Measurements from ENCODE around the gene SMG6. TPM values are rescaled to one million over a fixed set of nuclear protein-coding genes. Genes with fewer than 3 reads are reported as not detected.

SMG6 gene
- total and polyA plus RNA-seq, 2 of the 13 experiments (the other 11 are each of a cell fraction or from before 2014, with no cell fraction given): 4.6 to 14.6 TPM

GRCh38 chr17:2177235-2177811 is 126.3 kb downstream of the SMG6 start (continued):
- no peak for TF ChIP-seq ZNF280B (CRISPR knock-in tag; IDR thresholded peaks at IDR 0.05; ENCODE audit: borderline replicate concordance)
- no peak for TF ChIP-seq ZNF414 (CRISPR knock-in tag; IDR thresholded peaks at IDR 0.05)
- TF ChIP-seq KLF9 (CRISPR knock-in tag; IDR thresholded peaks at IDR 0.05; ENCODE audit: low read depth): no peak
- TF ChIP-seq TARDBP (CRISPR knock-in tag; IDR thresholded peaks at IDR 0.05): 0 out of 2 replicates have a peak, but pooled peaks have one; percentile 16
- TF ChIP-seq KLF16 (CRISPR knock-in tag; IDR thresholded peaks at IDR 0.05): no peak
- no peak for TF ChIP-seq CCAR2 (optimal IDR thresholded peaks at IDR 0.05; ENCODE audit: low read depth, low read length)
- no peak for TF ChIP-seq SNAPC5 (CRISPR knock-in tag; IDR thresholded peaks at IDR 0.05; ENCODE audit: borderline replicate concordance)
- no peak for TF ChIP-seq ZNF431 (CRISPR knock-in tag; IDR thresholded peaks at IDR 0.05; ENCODE audit: borderline replicate concordance, low read depth)
- TF ChIP-seq ZNF513 (CRISPR knock-in tag; conservative IDR thresholded peaks at IDR 0.05): no peak
- TF ChIP-seq ZNF263 (CRISPR knock-in tag; IDR thresholded peaks at IDR 0.05): no peak
- no peak for TF ChIP-seq ZNF460 (CRISPR knock-in tag; IDR thresholded peaks at IDR 0.05; ENCODE audit: borderline replicate concordance)
- no peak for TF ChIP-seq SP5 (CRISPR knock-in tag; IDR thresholded peaks at IDR 0.05; ENCODE audit: borderline replicate concordance, low read depth)
- TF ChIP-seq PITX1 (CRISPR knock-in tag; IDR thresholded peaks at IDR 0.05): no peak
- TF ChIP-seq RCOR2 (CRISPR knock-in tag; IDR thresholded peaks at IDR 0.05): peak; percentile 52; the same call in 1 of the 2 replicates
- no peak for TF ChIP-seq KLF12 (CRISPR knock-in tag; IDR thresholded peaks at IDR 0.05; ENCODE audit: borderline replicate concordance)
- no peak for TF ChIP-seq JUN (CRISPR knock-in tag; IDR thresholded peaks at IDR 0.05)
- TF ChIP-seq ZNF260 (CRISPR knock-in tag; IDR thresholded peaks at IDR 0.05; ENCODE audit: borderline replicate concordance, low read depth): no peak
- no peak for TF ChIP-seq AGO1 (IDR thresholded peaks at IDR 0.05; ENCODE audit: low read depth, low read length, poor library complexity, severe bottlenecking)
- no peak for TF ChIP-seq ZNF746 (CRISPR knock-in tag; IDR thresholded peaks at IDR 0.05)
- no peak for TF ChIP-seq ZNF776 (CRISPR knock-in tag; IDR thresholded peaks at IDR 0.05)
- no peak for TF ChIP-seq ZFYVE20 (CRISPR knock-in tag; IDR thresholded peaks at IDR 0.05; ENCODE audit: borderline replicate concordance, low read depth)
- TF ChIP-seq HDAC6 (IDR thresholded peaks at IDR 0.05; ENCODE audit: low read depth, low read length): no peak
- TF ChIP-seq ETV5 (CRISPR knock-in tag; IDR thresholded peaks at IDR 0.05; ENCODE audit: borderline replicate concordance): peak; percentile 88; the same call in 1 of the 2 replicates
- no peak for TF ChIP-seq NR2F2 (IDR thresholded peaks at IDR 0.05; ENCODE audit: borderline replicate concordance, low read depth)
- no peak for TF ChIP-seq NR3C1 (CRISPR knock-in tag; IDR thresholded peaks at IDR 0.05)
- no peak for TF ChIP-seq CBX1 (IDR thresholded peaks at IDR 0.05; ENCODE audit: low read depth)
- no peak for TF ChIP-seq ZNF563 (CRISPR knock-in tag; IDR thresholded peaks at IDR 0.05)
- TF ChIP-seq ZNF670 (CRISPR knock-in tag; IDR thresholded peaks at IDR 0.05; ENCODE audit: borderline replicate concordance): no peak
- TF ChIP-seq ZMAT3 (CRISPR knock-in tag; conservative IDR thresholded peaks at IDR 0.05): no peak

All from HepG2 (cell line).